ENCODE measurements around the gene DTHD1.

DTHD1 gene

DNA sequence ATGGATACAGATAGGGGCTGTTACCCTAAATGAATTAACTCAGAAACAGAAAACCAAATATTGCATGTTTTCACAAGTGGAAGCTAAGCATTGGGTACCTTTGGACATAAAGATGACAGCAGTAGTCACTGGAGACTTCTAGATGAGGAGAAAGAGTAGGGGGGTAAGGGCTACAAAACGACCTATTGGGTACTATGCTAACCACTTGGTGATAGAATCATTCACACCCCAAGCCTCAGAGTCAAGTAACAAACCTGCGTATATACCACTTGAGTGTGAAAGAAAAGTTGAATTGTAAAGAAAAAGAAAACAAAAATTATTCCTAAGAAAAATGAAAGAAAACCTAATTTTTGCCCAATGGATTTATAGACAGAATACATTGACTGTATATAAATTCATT, 29.4 kb upstream of the DTHD1 start:
- in situ Hi-C loops (cut with HindIII; ENCODE audit: low pct_unique_long_range_greater_than_20kb, low sequenced_read_pairs): no loop called here
- no peak for DNase-seq (ENCODE audit: low read depth in 1 of 2, low spot score in 1 of 2)
- TF ChIP-seq JUND (IDR thresholded peaks at IDR 0.05; ENCODE audit: low read depth): no peak

DNA sequence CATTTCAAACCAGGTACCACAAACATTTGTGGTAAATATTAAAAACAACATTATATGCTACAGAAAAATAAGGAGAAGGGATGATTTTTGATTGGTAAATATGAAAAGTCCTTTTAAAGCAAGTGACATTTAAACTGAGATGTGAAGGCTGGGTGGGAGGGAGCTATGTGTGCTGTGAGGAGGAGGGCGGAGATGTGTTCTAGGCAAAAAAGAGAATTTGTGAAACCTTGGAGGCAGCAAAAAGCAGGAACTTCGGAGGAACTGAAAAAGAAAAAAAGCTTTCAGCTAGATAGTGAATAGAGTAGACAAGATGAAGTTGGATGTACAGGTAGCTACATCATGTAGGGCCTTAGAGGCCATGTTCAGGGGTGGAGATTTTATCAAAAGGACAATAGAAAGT, 27.0 kb upstream of the DTHD1 start:
- no peak for DNase-seq (ENCODE audit: low read depth in 1 of 2, low spot score in 1 of 2)
- in situ Hi-C loops (cut with HindIII; ENCODE audit: low pct_unique_long_range_greater_than_20kb, low sequenced_read_pairs): no loop called here
- no peak for TF ChIP-seq JUND (IDR thresholded peaks at IDR 0.05; ENCODE audit: low read depth)

DNA sequence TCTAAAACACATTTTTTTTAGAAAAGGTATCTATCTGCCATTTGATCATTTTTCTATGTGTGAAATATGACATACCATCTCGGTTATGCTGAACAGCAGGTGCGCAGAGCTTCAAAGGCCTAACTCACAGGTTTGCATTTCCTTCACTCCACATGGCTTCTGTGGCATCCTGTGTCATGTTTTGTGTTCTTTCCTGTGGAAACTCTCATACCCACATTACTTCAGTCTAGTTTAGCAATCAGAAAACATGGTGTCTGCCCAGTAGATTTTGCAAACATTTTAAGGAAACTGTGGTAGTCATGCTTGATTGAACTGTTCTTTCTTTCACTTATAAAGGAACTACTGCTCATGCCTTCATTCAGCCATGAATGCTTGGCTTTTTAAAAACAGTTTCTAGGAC, 25.8 kb upstream of the DTHD1 start:
- no peak for TF ChIP-seq JUND (IDR thresholded peaks at IDR 0.05; ENCODE audit: low read depth)
- DNase-seq (ENCODE audit: low read depth in 1 of 2, low spot score in 1 of 2): no peak

GRCh38 chr4:36256398-36256891, 25.0 kb upstream of the DTHD1 start:
- in situ Hi-C loops (cut with HindIII; ENCODE audit: low pct_unique_long_range_greater_than_20kb, low sequenced_read_pairs): no loop called here
- no peak for DNase-seq (ENCODE audit: low read depth in 1 of 2, low spot score in 1 of 2)
- TF ChIP-seq JUND (IDR thresholded peaks at IDR 0.05; ENCODE audit: low read depth): no peak

More for the DNA sequence above, 25.8 kb upstream of the DTHD1 start:
- in situ Hi-C loops (cut with HindIII; ENCODE audit: low pct_unique_long_range_greater_than_20kb, low sequenced_read_pairs): no loop called here

GRCh38 chr4:36260731-36261130, 20.7 kb upstream of the DTHD1 start:
- DNase-seq (ENCODE audit: low read depth in 1 of 2, low spot score in 1 of 2): no peak
- in situ Hi-C loops (cut with HindIII; ENCODE audit: low pct_unique_long_range_greater_than_20kb, low sequenced_read_pairs): no loop called here
- no peak for TF ChIP-seq JUND (IDR thresholded peaks at IDR 0.05; ENCODE audit: low read depth)

- in situ Hi-C loops (cut with HindIII; ENCODE audit: low pct_unique_long_range_greater_than_20kb, low sequenced_read_pairs): no loop called here
These were observed 17.1 kb upstream of the DTHD1 start for GRCh38 chr4:36264207-36264826.

GRCh38 chr4:36267486-36268268, 13.7 kb upstream of the DTHD1 start:
- peak in 1 of 2 experiments; percentile 22 for DNase-seq (ENCODE audit: low read depth in 1 of 2, low spot score in 1 of 2)
- in situ Hi-C loops (cut with HindIII; ENCODE audit: low pct_unique_long_range_greater_than_20kb, low sequenced_read_pairs): no loop called here
- no peak; the same call in 1 of the 2 replicates for TF ChIP-seq JUND (IDR thresholded peaks at IDR 0.05; ENCODE audit: low read depth)

More at GRCh38 chr4:36264207-36264826, 17.1 kb upstream of the DTHD1 start:
- no peak for DNase-seq (ENCODE audit: low read depth in 1 of 2, low spot score in 1 of 2)
- TF ChIP-seq JUND (IDR thresholded peaks at IDR 0.05; ENCODE audit: low read depth): no peak

- no peak for DNase-seq (ENCODE audit: low read depth in 1 of 2, low spot score in 1 of 2)
- in situ Hi-C loops (cut with HindIII; ENCODE audit: low pct_unique_long_range_greater_than_20kb, low sequenced_read_pairs): no loop called here
- no peak for TF ChIP-seq JUND (IDR thresholded peaks at IDR 0.05; ENCODE audit: low read depth)
These were observed 12.3 kb upstream of the DTHD1 start for GRCh38 chr4:36269101-36269500.

DNA sequence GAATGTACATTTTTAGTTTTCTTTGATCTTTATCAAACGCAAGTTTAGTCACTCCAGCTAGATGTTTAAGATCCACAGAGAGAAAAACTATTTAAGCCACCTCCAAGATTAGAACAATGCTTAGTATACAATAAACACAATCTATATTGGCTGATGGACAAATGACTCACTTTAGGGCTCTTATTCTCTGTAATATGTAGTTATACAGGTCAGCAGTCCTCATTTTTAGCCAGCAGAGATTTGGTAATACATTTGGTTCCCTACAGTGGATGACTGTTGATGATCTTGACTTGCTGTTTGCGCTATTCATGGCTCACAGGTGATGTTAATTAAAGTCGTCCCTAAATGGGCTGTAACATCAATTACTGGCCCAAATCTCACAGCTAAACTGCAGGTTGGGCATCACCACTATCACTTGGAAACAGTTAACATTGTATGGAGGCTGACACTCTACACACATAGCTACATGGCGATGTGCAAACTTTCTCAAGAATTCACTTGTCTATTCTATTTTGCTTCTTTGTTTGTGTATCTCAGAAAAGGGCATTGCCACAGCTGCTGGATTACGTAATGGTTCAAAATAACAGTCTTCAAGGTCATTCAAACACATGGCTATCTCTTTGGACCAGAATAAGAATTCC, 11.8 kb upstream of the DTHD1 start:
- no peak for TF ChIP-seq JUND (IDR thresholded peaks at IDR 0.05; ENCODE audit: low read depth)
- in situ Hi-C loops (cut with HindIII; ENCODE audit: low pct_unique_long_range_greater_than_20kb, low sequenced_read_pairs): no loop called here
- no peak for DNase-seq (ENCODE audit: low read depth in 1 of 2, low spot score in 1 of 2)

DNA sequence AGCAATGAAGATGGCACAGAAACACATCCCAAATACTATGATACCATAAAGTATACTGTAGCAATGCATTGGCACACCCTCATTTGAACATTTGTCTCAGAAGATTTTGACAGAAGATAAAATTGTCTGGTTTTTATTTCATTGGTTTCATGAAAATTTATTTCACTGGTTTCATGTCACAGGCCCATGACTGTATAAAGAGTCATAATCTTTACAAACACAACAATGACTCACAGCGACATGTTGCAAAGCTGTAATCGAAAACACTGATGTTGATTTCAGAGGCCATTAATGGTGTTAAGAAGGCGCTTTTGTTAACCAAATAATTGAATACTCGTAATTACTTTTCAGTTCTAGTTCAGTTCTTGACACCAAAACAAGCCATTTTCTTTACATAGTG, 8.1 kb upstream of the DTHD1 start:
- no peak for TF ChIP-seq JUND (IDR thresholded peaks at IDR 0.05; ENCODE audit: low read depth)
- in situ Hi-C loops (cut with HindIII; ENCODE audit: low pct_unique_long_range_greater_than_20kb, low sequenced_read_pairs): no loop called here
- DNase-seq (ENCODE audit: low read depth in 1 of 2, low spot score in 1 of 2): no peak

DNA sequence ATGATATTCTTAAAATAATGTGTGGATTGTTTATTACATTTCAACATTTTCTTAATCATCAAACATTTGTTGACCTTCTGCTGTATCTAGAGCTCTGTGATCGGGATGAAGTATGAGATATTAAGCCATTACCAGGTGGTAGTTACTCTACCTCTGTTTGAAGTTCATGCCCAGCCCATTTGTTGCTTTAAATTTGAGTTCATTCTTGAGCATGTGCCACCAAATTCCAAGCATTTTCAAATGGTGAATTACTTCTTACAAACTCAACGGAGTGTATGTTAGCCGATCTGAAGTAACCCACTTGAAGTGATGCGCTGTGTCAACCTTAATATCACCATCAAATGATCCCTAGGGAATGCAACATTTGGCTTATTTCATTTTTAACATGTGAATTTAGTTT, 7.3 kb upstream of the DTHD1 start:
- no peak for TF ChIP-seq JUND (IDR thresholded peaks at IDR 0.05; ENCODE audit: low read depth)
- in situ Hi-C loops (cut with HindIII; ENCODE audit: low pct_unique_long_range_greater_than_20kb, low sequenced_read_pairs): no loop called here
- no peak for DNase-seq (ENCODE audit: low read depth in 1 of 2, low spot score in 1 of 2)

DNA sequence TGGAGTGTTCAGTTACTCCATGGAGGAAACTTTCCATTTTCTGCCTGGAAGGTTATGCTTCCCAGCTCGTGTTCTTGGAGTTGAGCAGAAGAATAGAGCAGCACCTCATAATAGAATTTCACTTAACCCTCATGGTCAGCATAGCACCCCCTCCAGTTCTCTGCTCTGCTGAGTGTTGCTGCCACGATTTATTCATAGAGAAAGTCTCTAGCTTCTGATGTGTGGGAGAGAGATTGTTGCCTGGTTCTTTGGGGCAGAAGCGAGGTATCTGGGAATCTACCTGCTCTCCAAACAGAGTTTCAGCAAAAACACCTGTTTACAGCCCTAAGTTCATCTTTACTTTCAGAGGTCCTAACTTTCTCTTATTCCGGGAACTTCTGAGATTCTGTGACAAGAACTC, 3.9 kb upstream of the DTHD1 start:
- no peak for TF ChIP-seq JUND (IDR thresholded peaks at IDR 0.05; ENCODE audit: low read depth)
- no peak for DNase-seq (ENCODE audit: low read depth in 1 of 2, low spot score in 1 of 2)
- in situ Hi-C loops (cut with HindIII; ENCODE audit: low pct_unique_long_range_greater_than_20kb, low sequenced_read_pairs): no loop called here

GRCh38 chr4:36278789-36279188, 2.6 kb upstream of the DTHD1 start:
- DNase-seq (ENCODE audit: low read depth in 1 of 2, low spot score in 1 of 2): no peak
- no peak for TF ChIP-seq JUND (IDR thresholded peaks at IDR 0.05; ENCODE audit: low read depth)
- in situ Hi-C loops (cut with HindIII; ENCODE audit: low pct_unique_long_range_greater_than_20kb, low sequenced_read_pairs): no loop called here

All from T47D (cell line).